Activated T-cell treated with anti-CD3 and anti-CD28 coated beads, Interleukin-2, amount 50 U/mL, for 4 hours (primary cell): ENCODE measurements around the gene IBA57. TPM values are rescaled to one million over a fixed set of nuclear protein-coding genes. Genes with fewer than 3 reads are reported as not detected.

Experiments used
- ATAC-seq, 2 donors: fragments of 200-7000 bp; cut with Tn5 transposase; one replicate each; pipeline ENCODE4 v1.10.0; 2021
- DNase-seq: peaks from one replicate; pipeline ENCODE4 v3.0.0-alpha.2; 2020
- H3K27me3 Mint-ChIP-seq: one replicate; pipeline ENCODE4 v1.8.0; 2021; ENCODE audit warnings: low read depth, mixed read lengths
- H3K36me3 Mint-ChIP-seq: one replicate; pipeline ENCODE4 v1.8.0; 2022; ENCODE audit warnings: mixed read lengths; ENCODE audit not compliant: insufficient read depth
- H3K4me1 Mint-ChIP-seq: one replicate; pipeline ENCODE4 v1.8.0; 2021; ENCODE audit warnings: low read depth, mixed read lengths
- H3K4me3 Mint-ChIP-seq: one replicate; pipeline ENCODE4 v1.8.0; 2021; ENCODE audit warnings: mild to moderate bottlenecking, moderate library complexity, mixed read lengths
- H3K9me3 Mint-ChIP-seq: one replicate; pipeline ENCODE4 v1.8.0; 2021; ENCODE audit warnings: mixed read lengths
- total RNA-seq, 3 donors: library from RNA; stranded (reverse); gene quantifications; one replicate each; pipeline ENCODE4 v1.2.1, GENCODE V29; 2021

IBA57 gene
- total RNA-seq, 3 donors from 2014 or later, result 14.5 to 17.6 (median 15.9) TPM

GRCh38 chr1:228157729-228158126 is 7.9 kb upstream of the IBA57 start:
- ATAC-seq, result no peak
- Mint-ChIP-seq H3K36me3 (no peaks in the 10 kb centered on the region), H3K27me3 (no peaks in the 10 kb centered on the region), H3K9me3 (no peaks in the 10 kb centered on the region), H3K4me3 (no peak overlapping the region), H3K4me1 (peaks cover 21% of the 10 kb centered on the region)
- no peak for DNase-seq

GRCh38 chr1:228158151-228159007 is 7.2 kb upstream of the IBA57 start:
- H3K27me3 Mint-ChIP-seq, result no peaks in the 10 kb centered on the region
- H3K9me3 Mint-ChIP-seq, result no peaks in the 10 kb centered on the region
- no peak for DNase-seq
- H3K4me3 Mint-ChIP-seq, result no peak overlapping the region
- no peak for ATAC-seq
- H3K4me1 Mint-ChIP-seq, result peaks cover 24% of the 10 kb centered on the region
- H3K36me3 Mint-ChIP-seq, result no peaks in the 10 kb centered on the region

- H3K4me1 Mint-ChIP-seq, result peaks cover 28% of the 10 kb centered on the region
- ATAC-seq (no peak), DNase-seq (no peak)
- H3K4me3 Mint-ChIP-seq, result no peak overlapping the region
- H3K27me3 Mint-ChIP-seq, result no peaks in the 10 kb centered on the region
- no peaks in the 10 kb centered on the region for H3K36me3 Mint-ChIP-seq
- H3K9me3 Mint-ChIP-seq, result no peaks in the 10 kb centered on the region
These were observed 6.5 kb upstream of the IBA57 start for GRCh38 chr1:228159008-228159665.

- Mint-ChIP-seq H3K9me3 (no peaks in the 10 kb centered on the region), H3K27me3 (no peaks in the 10 kb centered on the region), H3K4me3 (no peak overlapping the region), H3K4me1 (peaks cover 31% of the 10 kb centered on the region), H3K36me3 (no peaks in the 10 kb centered on the region)
- DNase-seq (no peak), ATAC-seq (no peak)
These were observed 5.3 kb upstream of the IBA57 start for GRCh38 chr1:228160201-228160761.

GRCh38 chr1:228161362-228161761 is 4.2 kb upstream of the IBA57 start:
- H3K4me3 Mint-ChIP-seq, result no peak overlapping the region
- no peaks in the 10 kb centered on the region for H3K9me3 Mint-ChIP-seq
- H3K36me3 Mint-ChIP-seq, result no peaks in the 10 kb centered on the region
- no peaks in the 10 kb centered on the region for H3K27me3 Mint-ChIP-seq
- H3K4me1 Mint-ChIP-seq, result peaks cover 31% of the 10 kb centered on the region
- DNase-seq (no peak), ATAC-seq (no peak)

GRCh38 chr1:228161866-228162265 is 3.7 kb upstream of the IBA57 start:
- Mint-ChIP-seq H3K4me3 (no peak overlapping the region), H3K4me1 (peaks cover 35% of the 10 kb centered on the region), H3K36me3 (no peaks in the 10 kb centered on the region), H3K9me3 (no peaks in the 10 kb centered on the region), H3K27me3 (no peaks in the 10 kb centered on the region)
- DNase-seq (no peak), ATAC-seq (no peak)

GRCh38 chr1:228162286-228163006 is 3.2 kb upstream of the IBA57 start:
- H3K27me3 Mint-ChIP-seq, result no peaks in the 10 kb centered on the region
- H3K9me3 Mint-ChIP-seq, result no peaks in the 10 kb centered on the region
- peaks cover 34% of the 10 kb centered on the region for H3K4me1 Mint-ChIP-seq
- no peak for DNase-seq
- H3K4me3 Mint-ChIP-seq, result no peak overlapping the region
- H3K36me3 Mint-ChIP-seq, result no peaks in the 10 kb centered on the region
- no peak for ATAC-seq

- DNase-seq (no peak), ATAC-seq (no peak)
- no peaks in the 10 kb centered on the region for H3K9me3 Mint-ChIP-seq
- H3K4me3 Mint-ChIP-seq, result no peak overlapping the region
- H3K27me3 Mint-ChIP-seq, result no peaks in the 10 kb centered on the region
- H3K36me3 Mint-ChIP-seq, result no peaks in the 10 kb centered on the region
- peaks cover 37% of the 10 kb centered on the region for H3K4me1 Mint-ChIP-seq
These were observed 2.4 kb upstream of the IBA57 start for GRCh38 chr1:228163007-228163753.

GRCh38 chr1:228163776-228164519 is 1.7 kb upstream of the IBA57 start:
- no peaks in the 10 kb centered on the region for H3K9me3 Mint-ChIP-seq
- H3K27me3 Mint-ChIP-seq, result no peaks in the 10 kb centered on the region

GRCh38 chr1:228164561-228165371 is 838 bp upstream of the IBA57 start:
- Mint-ChIP-seq H3K9me3 (no peaks in the 10 kb centered on the region), H3K4me1 (peaks cover 43% of the 10 kb centered on the region), H3K4me3 (peak overlapping the region; percentile 83), H3K36me3 (peaks cover 3% of the 10 kb centered on the region), H3K27me3 (no peaks in the 10 kb centered on the region)
- no peak for DNase-seq
- ATAC-seq, result no peak

More at GRCh38 chr1:228163776-228164519, 1.7 kb upstream of the IBA57 start:
- peaks cover 3% of the 10 kb centered on the region for H3K36me3 Mint-ChIP-seq
- peak overlapping the region; percentile 56 for H3K4me3 Mint-ChIP-seq
- ATAC-seq, result no peak
- H3K4me1 Mint-ChIP-seq, result peaks cover 41% of the 10 kb centered on the region
- DNase-seq, result no peak

GRCh38 chr1:228166170-228166936 is 749 bp downstream of the IBA57 start:
- no peaks in the 10 kb centered on the region for H3K9me3 Mint-ChIP-seq
- peak; percentile 3 for ATAC-seq

More at GRCh38 chr1:228166170-228166936, 749 bp downstream of the IBA57 start:
- Mint-ChIP-seq H3K27me3 (no peaks in the 10 kb centered on the region), H3K4me3 (peak overlapping the region; percentile 78), H3K36me3 (peaks cover 3% of the 10 kb centered on the region), H3K4me1 (peaks cover 46% of the 10 kb centered on the region)
- DNase-seq, result peak; percentile 46
